PFSK-1 (cell line): Measurements from ENCODE around the gene NBEA.

Source experiments
- FOXP2 ChIP-seq: optimal IDR thresholded peaks from 2 replicates; pipeline ENCODE3; 2011; ENCODE audit warnings: borderline replicate concordance, control low read depth, inconsistent platforms; ENCODE audit not compliant: insufficient read depth; ENCODE audit errors: extremely low read length, extremely low read depth
- POLR2AphosphoS5 ChIP-seq: IDR thresholded peaks from 2 replicates; pipeline ENCODE4 v1.6.1; 2012; ENCODE audit warnings: low read depth, mild to moderate bottlenecking, control low read depth, low read length, moderate library complexity
- REST ChIP-seq, 2 experiments: IDR thresholded peaks; 2 replicates each; pipeline versions ENCODE4 v1.6.1 to v1.8.0; 2011 to 2012; ENCODE audit warnings: low read depth in 2 of 2, low read length in 2 of 2, control low read depth in 1 of 2, inconsistent platforms in 1 of 2, mild to moderate bottlenecking in 1 of 2, moderate library complexity in 1 of 2; ENCODE audit not compliant: insufficient read depth in 1 of 2
- SIN3A ChIP-seq: IDR thresholded peaks from 2 replicates; pipeline ENCODE4 v1.6.1; 2012; ENCODE audit warnings: mild to moderate bottlenecking, low read length, moderate library complexity, borderline replicate concordance; ENCODE audit not compliant: insufficient read depth
- TAF1 ChIP-seq: IDR thresholded peaks from 2 replicates; pipeline ENCODE4 v1.6.1; 2012; ENCODE audit warnings: low read length, control low read depth, borderline replicate concordance; ENCODE audit not compliant: insufficient read depth

Gene NBEA

GRCh38 chr13:35703061-35703460 lies 761.0 kb downstream of the NBEA start:
- no peak for TF ChIP-seq POLR2AphosphoS5
- TF ChIP-seq SIN3A, result no peak
- no peak for TF ChIP-seq FOXP2
- no peak for TF ChIP-seq REST (IDR thresholded peaks at IDR 0.05; ENCODE audit: insufficient read depth in 1 of 2, low read depth in 2 of 2, low read length in 2 of 2)
- no peak for TF ChIP-seq TAF1

- no peak for TF ChIP-seq POLR2AphosphoS5
- no peak for TF ChIP-seq FOXP2
- no peak for TF ChIP-seq REST (IDR thresholded peaks at IDR 0.05; ENCODE audit: insufficient read depth in 1 of 2, low read depth in 2 of 2, low read length in 2 of 2)
Observed at GRCh38 chr13:35704331-35704730, 762.3 kb downstream of the NBEA start.

GRCh38 chr13:35706281-35706680 lies 764.2 kb downstream of the NBEA start:
- no peak for TF ChIP-seq TAF1
- TF ChIP-seq SIN3A, result no peak
- TF ChIP-seq POLR2AphosphoS5, result no peak
- TF ChIP-seq FOXP2, result no peak
- TF ChIP-seq REST (IDR thresholded peaks at IDR 0.05; ENCODE audit: insufficient read depth in 1 of 2, low read depth in 2 of 2, low read length in 2 of 2), result no peak

- no peak for TF ChIP-seq TAF1
- TF ChIP-seq REST (IDR thresholded peaks at IDR 0.05; ENCODE audit: insufficient read depth in 1 of 2, low read depth in 2 of 2, low read length in 2 of 2), result no peak
- TF ChIP-seq POLR2AphosphoS5, result no peak
- no peak for TF ChIP-seq SIN3A
- TF ChIP-seq FOXP2, result no peak
Observed at GRCh38 chr13:35706721-35707120, 764.7 kb downstream of the NBEA start.

- TF ChIP-seq POLR2AphosphoS5, result no peak
- no peak for TF ChIP-seq FOXP2
- TF ChIP-seq SIN3A, result no peak
- TF ChIP-seq TAF1, result no peak
- no peak for TF ChIP-seq REST (IDR thresholded peaks at IDR 0.05; ENCODE audit: insufficient read depth in 1 of 2, low read depth in 2 of 2, low read length in 2 of 2)
Observed at GRCh38 chr13:35711909-35712308, 769.8 kb downstream of the NBEA start.
